K562 (cell line): ENCODE data around the gene ARHGEF25.

Experiments used
- BRCA1 ChIP-seq, 2 experiments: fragments of 450-650 bp in 1 of 2; sonication (generic) in 1 of 2; formaldehyde crosslinking in 1 of 2; IDR thresholded peaks; 2 replicates each; pipeline versions ENCODE4 v1.5.0 to v1.6.1; 2017 to 2020; ENCODE audit warnings: mild to moderate bottlenecking in 1 of 2, missing genetic modification reagents in 1 of 2
- CBX2 ChIP-seq: fragments of 200-600 bp; sonication (generic); IDR thresholded peaks from one replicate; pipeline ENCODE4 v1.6.1; 2012; ENCODE audit warnings: mild to moderate bottlenecking, low read length, inconsistent platforms; ENCODE audit not compliant: insufficient read depth, poor library complexity, severe bottlenecking
- CREM ChIP-seq: IDR thresholded peaks from 2 replicates; pipeline ENCODE4 v1.6.1; 2014; ENCODE audit warnings: antibody characterized with exemption, low read depth
- EGR1 ChIP-seq: fragments of 450-650 bp; conservative IDR thresholded peaks from 2 replicates; pipeline ENCODE4 v1.6.1; 2017; ENCODE audit warnings: mild to moderate bottlenecking
- EZH2 ChIP-seq: IDR thresholded peaks from 2 replicates; pipeline ENCODE4 v1.6.1; 2012; ENCODE audit warnings: low read depth, mild to moderate bottlenecking, inconsistent platforms, low read length, borderline replicate concordance
- POLR2A ChIP-seq: fragments of 450-650 bp; conservative IDR thresholded peaks from 2 replicates; pipeline ENCODE4 v1.6.1; 2016
- RAD21 ChIP-seq, 2 experiments: fragments of 250-450 bp in 1 of 2; fragments of 450-650 bp in 1 of 2; sonication (Bioruptor Pico) in 1 of 2; formaldehyde crosslinking in 1 of 2; IDR thresholded peaks in 1 of 2; conservative IDR thresholded peaks in 1 of 2; 2 replicates each; pipeline versions ENCODE4 v1.4.0 to v1.8.0; 2020 to 2022; ENCODE audit warnings: mild to moderate bottlenecking in 2 of 2, moderate library complexity in 1 of 2
- TAF15 ChIP-seq: fragments of 200-400 bp; formaldehyde crosslinking; IDR thresholded peaks from 2 replicates; pipeline ENCODE4 v1.6.1; 2017; ENCODE audit warnings: mild to moderate bottlenecking, low read depth, low read length, moderate library complexity
- TF ChIP-seq, protein P1 (sequence below), 3 experiments: IDR thresholded peaks in 2 of 3; conservative IDR thresholded peaks in 1 of 3; 2 replicates each; pipeline ENCODE4 v1.5.1; 2011 to 2012; ENCODE audit warnings: low read length in 3 of 3, mild to moderate bottlenecking in 3 of 3, control low read depth in 2 of 3, improper control_type of control experiment in 1 of 3, inconsistent platforms in 1 of 3, low read depth in 1 of 3, mixed read lengths in 1 of 3, moderate library complexity in 1 of 3; ENCODE audit not compliant: insufficient read depth in 2 of 3

GRCh38 chr12:57658890-57659289 is 47.7 kb downstream of the ARHGEF25 start:
- TF ChIP-seq POLR2A, result no peak
- TF ChIP-seq EZH2, result no peak
- no peak for TF ChIP-seq BRCA1 (IDR thresholded peaks at IDR 0.05)
- TF ChIP-seq BRCA1 (CRISPR knock-in tag; IDR thresholded peaks at IDR 0.05), result no peak
- no peak for TF ChIP-seq CBX2
- TF ChIP-seq TAF15, result no peak
- TF ChIP-seq CREM, result no peak
- TF ChIP-seq, protein P1, sequence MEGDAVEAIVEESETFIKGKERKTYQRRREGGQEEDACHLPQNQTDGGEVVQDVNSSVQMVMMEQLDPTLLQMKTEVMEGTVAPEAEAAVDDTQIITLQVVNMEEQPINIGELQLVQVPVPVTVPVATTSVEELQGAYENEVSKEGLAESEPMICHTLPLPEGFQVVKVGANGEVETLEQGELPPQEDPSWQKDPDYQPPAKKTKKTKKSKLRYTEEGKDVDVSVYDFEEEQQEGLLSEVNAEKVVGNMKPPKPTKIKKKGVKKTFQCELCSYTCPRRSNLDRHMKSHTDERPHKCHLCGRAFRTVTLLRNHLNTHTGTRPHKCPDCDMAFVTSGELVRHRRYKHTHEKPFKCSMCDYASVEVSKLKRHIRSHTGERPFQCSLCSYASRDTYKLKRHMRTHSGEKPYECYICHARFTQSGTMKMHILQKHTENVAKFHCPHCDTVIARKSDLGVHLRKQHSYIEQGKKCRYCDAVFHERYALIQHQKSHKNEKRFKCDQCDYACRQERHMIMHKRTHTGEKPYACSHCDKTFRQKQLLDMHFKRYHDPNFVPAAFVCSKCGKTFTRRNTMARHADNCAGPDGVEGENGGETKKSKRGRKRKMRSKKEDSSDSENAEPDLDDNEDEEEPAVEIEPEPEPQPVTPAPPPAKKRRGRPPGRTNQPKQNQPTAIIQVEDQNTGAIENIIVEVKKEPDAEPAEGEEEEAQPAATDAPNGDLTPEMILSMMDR (IDR thresholded peaks at IDR 0.05 in 2 of 3, conservative IDR thresholded peaks at IDR 0.05 in 1 of 3; ENCODE audit: insufficient read depth in 2 of 3, low read depth in 1 of 3, low read length in 3 of 3), result no peak
- no peak for TF ChIP-seq RAD21 (CRISPR knock-in tag; conservative IDR thresholded peaks at IDR 0.05 in 1 of 2, IDR thresholded peaks at IDR 0.05 in 1 of 2)
- no peak for TF ChIP-seq EGR1
